ENCODE measurements around the gene MITF. TPM values are rescaled to one million over a fixed set of nuclear protein-coding genes. Genes with fewer than 3 reads are reported as not detected.

The MITF gene
- total RNA-seq, 4 donors from 2014 or later = 71.1 to 139 (median 109) TPM

DNA sequence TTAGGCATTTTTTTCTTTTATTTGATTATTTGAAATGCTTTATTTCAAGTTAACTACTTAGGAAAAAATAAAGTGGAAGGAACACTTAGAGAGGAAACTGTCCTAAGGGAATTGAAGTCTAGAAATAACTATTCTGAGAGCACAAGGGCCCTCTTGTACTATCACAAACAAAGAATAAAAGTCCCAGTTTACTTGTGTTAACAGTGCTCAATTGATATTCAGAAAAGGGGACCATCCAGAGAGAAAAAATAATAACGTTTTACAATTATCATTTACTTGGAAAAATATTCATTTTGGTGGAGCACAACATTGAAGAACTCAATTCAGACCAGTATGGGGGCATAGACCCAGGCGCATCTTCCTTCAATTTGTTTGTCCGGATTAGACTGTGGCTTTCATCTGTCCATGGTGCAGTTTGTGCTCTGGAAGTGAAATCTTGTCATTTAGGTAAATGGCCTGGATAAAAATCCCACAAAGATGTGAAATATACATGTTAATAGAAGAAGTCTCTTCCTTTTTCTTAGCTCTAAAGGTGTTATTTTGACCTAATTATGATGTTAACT lies 205.7 kb downstream of the MITF start:
- Histone ChIP-seq H3K27ac (no peak overlapping the region), H3K9me3 (no peaks in the 10 kb centered on the region), H3K36me3 (peaks cover 0 to 26% of the 10 kb centered on the region in 2 donors), H3K27me3 (no peaks in the 10 kb centered on the region), H3K4me1 (no peaks in the 10 kb centered on the region), H3K4me3 (no peak overlapping the region)
- ATAC-seq (no peak), DNase-seq (no peak)
- TF ChIP-seq, protein P1, sequence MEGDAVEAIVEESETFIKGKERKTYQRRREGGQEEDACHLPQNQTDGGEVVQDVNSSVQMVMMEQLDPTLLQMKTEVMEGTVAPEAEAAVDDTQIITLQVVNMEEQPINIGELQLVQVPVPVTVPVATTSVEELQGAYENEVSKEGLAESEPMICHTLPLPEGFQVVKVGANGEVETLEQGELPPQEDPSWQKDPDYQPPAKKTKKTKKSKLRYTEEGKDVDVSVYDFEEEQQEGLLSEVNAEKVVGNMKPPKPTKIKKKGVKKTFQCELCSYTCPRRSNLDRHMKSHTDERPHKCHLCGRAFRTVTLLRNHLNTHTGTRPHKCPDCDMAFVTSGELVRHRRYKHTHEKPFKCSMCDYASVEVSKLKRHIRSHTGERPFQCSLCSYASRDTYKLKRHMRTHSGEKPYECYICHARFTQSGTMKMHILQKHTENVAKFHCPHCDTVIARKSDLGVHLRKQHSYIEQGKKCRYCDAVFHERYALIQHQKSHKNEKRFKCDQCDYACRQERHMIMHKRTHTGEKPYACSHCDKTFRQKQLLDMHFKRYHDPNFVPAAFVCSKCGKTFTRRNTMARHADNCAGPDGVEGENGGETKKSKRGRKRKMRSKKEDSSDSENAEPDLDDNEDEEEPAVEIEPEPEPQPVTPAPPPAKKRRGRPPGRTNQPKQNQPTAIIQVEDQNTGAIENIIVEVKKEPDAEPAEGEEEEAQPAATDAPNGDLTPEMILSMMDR (IDR thresholded peaks at IDR 0.05 in 4 of 5, conservative IDR thresholded peaks at IDR 0.05 in 1 of 5) = no peak
- TF ChIP-seq POLR2A (IDR thresholded peaks at IDR 0.05) = no peak
- intact Hi-C loops (cut with DNase I; ENCODE audit: low total_unique reads) = loop anchor here (10.0 kb wide), 1 partner anchor 130 kb away; no protein-coding TSS in a partner anchor
- in situ Hi-C loops (cut with MboI; ENCODE audit: low sequenced_read_pairs in 4 of 4) = loop anchor here in 3 of 4 donors (5.0 to 25.0 kb wide), 2 partner anchors 253 to 258 kb away; no protein-coding TSS in a partner anchor

GRCh38 chr3:69948246-69948862 lies 209.1 kb downstream of the MITF start:
- H3K9me3 ChIP-seq = no peaks in the 10 kb centered on the region
- no peak overlapping the region for H3K4me3 ChIP-seq
- no peaks in the 10 kb centered on the region for H3K4me1 ChIP-seq
- DNase-seq = no peak
- TF ChIP-seq, protein P1 (IDR thresholded peaks at IDR 0.05 in 4 of 5, conservative IDR thresholded peaks at IDR 0.05 in 1 of 5) = peak; percentile 15 to 65 (median 39)
- no peak for TF ChIP-seq POLR2A (IDR thresholded peaks at IDR 0.05)
- intact Hi-C loops (cut with DNase I; ENCODE audit: low total_unique reads) (loop anchor here (2.0 to 10.0 kb wide), 2 partner anchors 134 to 258 kb away; no protein-coding TSS in a partner anchor), in situ Hi-C loops (cut with MboI; ENCODE audit: low sequenced_read_pairs in 4 of 4) (loop anchor here in 3 of 4 donors (5.0 to 25.0 kb wide), 2 partner anchors 256 to 261 kb away; no protein-coding TSS in a partner anchor)
- no peak overlapping the region for H3K27ac ChIP-seq
- peaks cover 0 to 31% of the 10 kb centered on the region in 2 donors for H3K36me3 ChIP-seq
- H3K27me3 ChIP-seq = no peaks in the 10 kb centered on the region
- ATAC-seq = no peak

GRCh38 chr3:69951616-69952015 lies 212.4 kb downstream of the MITF start:
- Histone ChIP-seq H3K4me3 (no peak overlapping the region), H3K36me3 (peaks cover 0 to 32% of the 10 kb centered on the region in 2 donors), H3K27ac (no peak overlapping the region), H3K9me3 (no peaks in the 10 kb centered on the region), H3K27me3 (no peaks in the 10 kb centered on the region), H3K4me1 (no peaks in the 10 kb centered on the region)
- in situ Hi-C loops (cut with MboI; ENCODE audit: low sequenced_read_pairs in 4 of 4) = loop anchor here in 1 of 4 donors (10.0 kb wide), 1 partner anchor 257 kb away; no protein-coding TSS in a partner anchor
- TF ChIP-seq, protein P1 (IDR thresholded peaks at IDR 0.05 in 4 of 5, conservative IDR thresholded peaks at IDR 0.05 in 1 of 5) = no peak
- TF ChIP-seq POLR2A (IDR thresholded peaks at IDR 0.05) = no peak
- no peak for ATAC-seq
- no peak for DNase-seq
- intact Hi-C loops (cut with DNase I; ENCODE audit: low total_unique reads) = no loop called here

DNA sequence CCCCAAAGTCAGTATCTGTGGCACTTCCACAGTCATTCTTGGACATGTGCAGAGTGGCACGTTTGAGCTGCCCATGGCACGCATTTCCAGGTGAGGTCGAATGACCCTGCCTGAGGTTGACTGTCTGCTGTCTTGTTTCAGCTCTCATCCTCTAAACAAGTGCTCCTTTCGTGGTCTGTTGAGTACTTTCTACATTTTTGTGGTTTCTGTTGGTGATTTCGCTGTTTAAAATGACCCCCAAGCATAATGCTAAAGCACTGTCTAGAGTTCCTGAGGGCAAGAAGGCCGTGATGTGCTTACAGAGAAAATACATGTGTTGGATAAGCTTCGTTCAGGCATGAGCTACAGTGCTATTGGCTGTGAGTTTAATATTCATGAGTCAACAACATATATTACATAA lies 220.3 kb downstream of the MITF start:
- Histone ChIP-seq H3K36me3 (peaks cover 3 to 46% of the 10 kb centered on the region in 2 donors), H3K4me1 (no peaks in the 10 kb centered on the region), H3K27me3 (no peaks in the 10 kb centered on the region), H3K4me3 (no peak overlapping the region), H3K9me3 (no peaks in the 10 kb centered on the region), H3K27ac (no peak overlapping the region)
- intact Hi-C loops (cut with DNase I; ENCODE audit: low total_unique reads) = no loop called here
- in situ Hi-C loops (cut with MboI; ENCODE audit: low sequenced_read_pairs in 4 of 4) = loop anchor here in 1 of 4 donors (10.0 kb wide), 1 partner anchor 265 kb away; no protein-coding TSS in a partner anchor
- DNase-seq (no peak), ATAC-seq (no peak)
- TF ChIP-seq, protein P1 (IDR thresholded peaks at IDR 0.05 in 4 of 5, conservative IDR thresholded peaks at IDR 0.05 in 1 of 5) = no peak
- no peak for TF ChIP-seq POLR2A (IDR thresholded peaks at IDR 0.05)

Measured in gastrocnemius medialis (tissue), 4 donors.